Gastrocnemius medialis (tissue), 4 donors: Measurements from ENCODE around the gene RBM38. TPM values are rescaled to one million over a fixed set of nuclear protein-coding genes. Genes with fewer than 3 reads are reported as not detected.
A peak's percentile ranks its signal among the peaks of the same experiment; 100 is the strongest.

ENCODE experiments used
- ATAC-seq, 2 donors: fragments of 150-250 bp; one replicate each; pipeline ENCODE4 v1.9.1; 2016
- DNase-seq, 2 donors: peaks; one replicate each; pipeline ENCODE4 v3.0.0-alpha.2; 2019
- H3K27ac ChIP-seq, 4 donors: fragments of 200-600 bp; sonication (generic); 1 replicate in 1 of 4; 2 replicates in 3 of 4; pipeline ENCODE4 v1.5.1; 2016 to 2018; ENCODE audit warnings: mild to moderate bottlenecking in 2 of 4, moderate library complexity in 1 of 4
- H3K27me3 ChIP-seq, 3 donors: fragments of 200-600 bp; sonication (generic) in 2 of 3; 1 replicate in 1 of 3; 2 replicates in 2 of 3; pipeline versions ENCODE4 v1.5.1 to v1.6.0; 2016 to 2019; ENCODE audit warnings: mild to moderate bottlenecking in 1 of 3, moderate library complexity in 1 of 3
- H3K36me3 ChIP-seq, 2 donors: fragments of 200-600 bp; sonication (generic) in 1 of 2; one replicate each; pipeline ENCODE4 v1.5.1; 2017 to 2018
- H3K4me1 ChIP-seq, 2 donors: fragments of 200-600 bp; sonication (generic) in 1 of 2; one replicate each; pipeline ENCODE4 v1.5.1; 2016 to 2017; ENCODE audit warnings: mild to moderate bottlenecking in 2 of 2
- H3K4me3 ChIP-seq, 4 donors: fragments of 200-600 bp; sonication (generic) in 3 of 4; 1 replicate in 1 of 4; 2 replicates in 3 of 4; pipeline ENCODE4 v1.5.1; 2016 to 2019; ENCODE audit warnings: mild to moderate bottlenecking in 2 of 4
- H3K9me3 ChIP-seq, 3 donors: fragments of 200-600 bp; sonication (generic) in 2 of 3; 1 replicate in 1 of 3; 2 replicates in 2 of 3; pipeline ENCODE4 v1.5.1; 2016 to 2019
- CTCF ChIP-seq, 5 experiments: fragments of 450-650 bp in 3 of 5; fragments of 200-600 bp in 2 of 5; sonication (generic) in 2 of 5; IDR thresholded peaks in 4 of 5; conservative IDR thresholded peaks in 1 of 5; 1 replicate in 4 of 5; 2 replicates in 1 of 5; pipeline ENCODE4 v1.5.1; 2016 to 2019; ENCODE audit warnings: antibody characterized with exemption in 5 of 5, mild to moderate bottlenecking in 3 of 5, moderate library complexity in 3 of 5
- POLR2A ChIP-seq, 2 donors: fragments of 450-650 bp; IDR thresholded peaks; one replicate each; pipeline ENCODE4 v1.6.1; 2017; ENCODE audit warnings: antibody characterized with exemption in 2 of 2, mild to moderate bottlenecking in 2 of 2, moderate library complexity in 2 of 2
- in situ Hi-C, 4 donors: fragments of 200-750 bp; cut with MboI; loops; one replicate each; pipeline versions ENCODE4 v1.15.0 to v1.8.0; 2017; ENCODE audit warnings: low sequenced_read_pairs in 4 of 4
- intact Hi-C: fragments of 100-400 bp; cut with DNase I; formaldehyde crosslinking; loops from one replicate; pipeline ENCODE4 v1.15.1; 2023; ENCODE audit warnings: low total_unique reads
- total RNA-seq, 4 donors: library from RNA; depleted of rRNA; stranded (reverse); fragments of >200 nt; gene quantifications; one replicate each; pipeline versions ENCODE4 v1.1.0 to v1.2.3, GENCODE V29; 2016

RBM38 gene
- total RNA-seq, 4 donors from 2014 or later: 56.7 to 229 (median 177) TPM

- Histone ChIP-seq H3K4me3 (no peak overlapping the region), H3K36me3 (peaks cover 0 to 30% of the 10 kb centered on the region in 2 donors), H3K4me1 (peaks cover 22 to 66% of the 10 kb centered on the region in 2 donors), H3K27me3 (no peaks in the 10 kb centered on the region), H3K27ac (peak overlapping the region; percentile 82 to 99 (median 98)), H3K9me3 (no peaks in the 10 kb centered on the region)
- TF ChIP-seq CTCF (IDR thresholded peaks at IDR 0.05 in 4 of 5, conservative IDR thresholded peaks at IDR 0.05 in 1 of 5) (no peak), POLR2A (IDR thresholded peaks at IDR 0.05) (no peak)
- DNase-seq: no peak
- intact Hi-C loops: no loop called here
- in situ Hi-C loops: no loop called here
- no peak for ATAC-seq
Observed at GRCh38 chr20:57408536-57409233, 17.5 kb downstream of the RBM38 start.

GRCh38 chr20:57409316-57409671, 18.1 kb downstream of the RBM38 start:
- peak overlapping the region; percentile 82 to 99 (median 98) for H3K27ac ChIP-seq
- peaks cover 22 to 60% of the 10 kb centered on the region in 2 donors for H3K4me1 ChIP-seq
- H3K36me3 ChIP-seq: peaks cover 0 to 27% of the 10 kb centered on the region in 2 donors
- no peaks in the 10 kb centered on the region for H3K27me3 ChIP-seq
- in situ Hi-C loops: no loop called here
- intact Hi-C loops: no loop called here
- peak in 1 of 2 donors; percentile 5 for TF ChIP-seq POLR2A (IDR thresholded peaks at IDR 0.05)
- TF ChIP-seq CTCF (IDR thresholded peaks at IDR 0.05 in 4 of 5, conservative IDR thresholded peaks at IDR 0.05 in 1 of 5): no peak
- ATAC-seq (no peak), DNase-seq (no peak)
- no peak overlapping the region for H3K4me3 ChIP-seq
- H3K9me3 ChIP-seq: no peaks in the 10 kb centered on the region

- Histone ChIP-seq H3K27me3 (no peaks in the 10 kb centered on the region), H3K9me3 (no peaks in the 10 kb centered on the region), H3K4me1 (peaks cover 22 to 55% of the 10 kb centered on the region in 2 donors), H3K27ac (peak overlapping the region; percentile 82 to 99 (median 98)), H3K4me3 (no peak overlapping the region), H3K36me3 (peaks cover 0 to 24% of the 10 kb centered on the region in 2 donors)
- ATAC-seq (no peak), DNase-seq (no peak)
- in situ Hi-C loops: no loop called here
- TF ChIP-seq POLR2A (IDR thresholded peaks at IDR 0.05) (no peak), CTCF (IDR thresholded peaks at IDR 0.05 in 4 of 5, conservative IDR thresholded peaks at IDR 0.05 in 1 of 5) (no peak)
- intact Hi-C loops: no loop called here
Observed at GRCh38 chr20:57409672-57410397, 18.6 kb downstream of the RBM38 start.

- Histone ChIP-seq H3K27ac (peak overlapping the region in 3 of 4 donors; percentile 14 to 99 (median 99)), H3K36me3 (peaks cover 0 to 18% of the 10 kb centered on the region in 2 donors), H3K27me3 (no peaks in the 10 kb centered on the region), H3K4me3 (no peak overlapping the region), H3K9me3 (no peaks in the 10 kb centered on the region), H3K4me1 (peaks cover 22 to 48% of the 10 kb centered on the region in 2 donors)
- DNase-seq (no peak), ATAC-seq (no peak)
- in situ Hi-C loops (no loop called here), intact Hi-C loops (no loop called here)
- TF ChIP-seq CTCF (IDR thresholded peaks at IDR 0.05 in 4 of 5, conservative IDR thresholded peaks at IDR 0.05 in 1 of 5): no peak
- TF ChIP-seq POLR2A (IDR thresholded peaks at IDR 0.05): no peak
Observed at GRCh38 chr20:57410398-57410920, 19.3 kb downstream of the RBM38 start.
